ENCODE results near the gene MAPK1. TPM values are rescaled to one million over a fixed set of nuclear protein-coding genes. Genes with fewer than 3 reads are reported as not detected.
"Not testable (repeated sequence)": the region's sequence is repeated elsewhere in the genome, so short reads cannot be mapped to it uniquely, and the experiment has no call there.

The MAPK1 gene
- total RNA-seq, 4 donors from 2014 or later, result 51.3 to 77.8 (median 66.0) TPM

DNA sequence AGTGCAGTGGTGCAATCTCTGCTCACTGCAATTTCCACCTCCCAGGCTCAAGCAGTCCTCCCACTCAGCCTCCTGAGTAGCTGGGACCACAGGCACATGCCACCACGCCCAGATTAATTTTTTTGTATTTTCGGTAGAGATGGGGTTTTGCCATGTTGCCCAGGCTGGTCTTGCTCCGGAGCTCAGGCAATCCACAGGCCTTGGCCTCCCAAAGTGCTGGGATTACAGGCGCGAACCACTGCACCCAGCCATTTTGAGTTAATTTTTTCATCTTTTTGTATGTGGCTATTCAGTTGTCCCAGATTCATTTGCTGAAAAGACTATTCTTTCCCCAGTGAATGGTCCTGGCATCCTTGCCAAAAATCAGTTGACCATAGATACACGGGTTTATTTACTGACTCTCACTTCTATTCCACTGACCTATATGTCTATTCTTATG, 63.6 kb downstream of the MAPK1 start:
- TF ChIP-seq POLR2AphosphoS5 (IDR thresholded peaks at IDR 0.05), result no peak
- no peak for TF ChIP-seq POLR2A (IDR thresholded peaks at IDR 0.05)
- no peak for TF ChIP-seq CTCF (IDR thresholded peaks at IDR 0.05)
- TF ChIP-seq EP300 (IDR thresholded peaks at IDR 0.05), result no peak
- no peak for DNase-seq (ENCODE audit: low spot score in 2 of 2)
- Histone ChIP-seq H3K27me3 (no peaks in the 10 kb centered on the region), H3K27ac (no peak overlapping the region), H3K4me3 (no peak overlapping the region), H3K9me3 (no peaks in the 10 kb centered on the region), H3K4me1 (peaks cover 6% of the 10 kb centered on the region), H3K36me3 (peaks cover 69% of the 10 kb centered on the region)
- WGBS, result 79% methylated on average over 6 of the region's 6 CpGs

DNA sequence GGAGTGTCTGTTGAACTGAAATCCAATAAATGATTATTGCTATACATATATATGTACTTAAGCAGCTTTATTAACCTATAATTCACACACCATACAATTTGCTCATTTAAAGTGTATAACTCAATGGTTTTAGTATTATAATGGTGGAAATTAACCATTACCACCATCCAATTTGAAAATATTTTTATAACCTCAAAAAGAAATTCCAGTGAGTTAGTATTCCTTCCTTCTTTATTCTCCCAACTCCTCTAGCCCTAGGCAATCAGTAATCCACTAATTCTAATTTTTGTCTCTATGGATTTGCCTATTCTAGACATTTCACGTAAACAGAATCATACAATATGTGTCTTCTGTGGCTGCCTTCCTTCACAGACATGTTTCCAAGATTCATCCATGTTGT, 64.8 kb downstream of the MAPK1 start:
- Histone ChIP-seq H3K27me3 (no peaks in the 10 kb centered on the region), H3K36me3 (peaks cover 81% of the 10 kb centered on the region), H3K27ac (no peak overlapping the region), H3K4me3 (no peak overlapping the region), H3K4me1 (peaks cover 6% of the 10 kb centered on the region), H3K9me3 (no peaks in the 10 kb centered on the region)
- no peak for DNase-seq (ENCODE audit: low spot score in 2 of 2)
- 100% methylated on average over 1 of the region's 1 CpG for WGBS
- TF ChIP-seq POLR2A (IDR thresholded peaks at IDR 0.05) (no peak), POLR2AphosphoS5 (IDR thresholded peaks at IDR 0.05) (no peak), EP300 (IDR thresholded peaks at IDR 0.05) (no peak), CTCF (IDR thresholded peaks at IDR 0.05) (no peak)

DNA sequence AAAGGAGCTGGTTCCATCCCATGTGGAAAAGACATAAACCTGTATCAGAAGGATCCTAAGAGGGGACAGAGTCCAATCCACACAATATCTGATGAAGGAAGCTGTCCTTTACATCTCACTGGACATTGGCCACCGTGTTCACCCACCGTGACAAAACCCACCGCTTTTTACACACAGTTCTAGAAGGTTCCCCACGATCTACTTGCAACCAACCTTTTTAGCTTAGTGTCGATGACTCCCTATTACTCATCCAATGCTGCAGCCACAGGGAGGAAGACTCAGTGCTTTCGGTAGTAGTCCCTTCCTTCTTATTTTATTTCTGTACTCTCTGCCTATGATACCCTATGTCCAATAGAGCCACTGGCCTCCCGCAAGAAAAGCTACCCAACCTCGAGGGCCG, 65.4 kb downstream of the MAPK1 start:
- peaks cover 3% of the 10 kb centered on the region for H3K4me1 ChIP-seq
- peaks cover 84% of the 10 kb centered on the region for H3K36me3 ChIP-seq
- no peak for DNase-seq (ENCODE audit: low spot score in 2 of 2)
- no peaks in the 10 kb centered on the region for H3K9me3 ChIP-seq
- WGBS, result 93% methylated on average over 9 of the region's 9 CpGs
- no peak overlapping the region for H3K27ac ChIP-seq
- H3K27me3 ChIP-seq, result no peaks in the 10 kb centered on the region
- H3K4me3 ChIP-seq, result no peak overlapping the region
- TF ChIP-seq POLR2A (IDR thresholded peaks at IDR 0.05), result no peak
- TF ChIP-seq EP300 (IDR thresholded peaks at IDR 0.05), result no peak
- no peak for TF ChIP-seq CTCF (IDR thresholded peaks at IDR 0.05)
- TF ChIP-seq POLR2AphosphoS5 (IDR thresholded peaks at IDR 0.05), result no peak

- H3K4me1 ChIP-seq; H3K27ac ChIP-seq; DNase-seq (ENCODE audit: low spot score in 2 of 2); H3K4me3 ChIP-seq; H3K27me3 ChIP-seq; H3K9me3 ChIP-seq: not testable (repeated sequence)
- peaks cover 83% of the 10 kb centered on the region for H3K36me3 ChIP-seq
- over 99% methylated on average over 7 of the region's 7 CpGs for WGBS
These were observed 66.2 kb downstream of the MAPK1 start for GRCh38 chr22:21801304-21801644.

DNA sequence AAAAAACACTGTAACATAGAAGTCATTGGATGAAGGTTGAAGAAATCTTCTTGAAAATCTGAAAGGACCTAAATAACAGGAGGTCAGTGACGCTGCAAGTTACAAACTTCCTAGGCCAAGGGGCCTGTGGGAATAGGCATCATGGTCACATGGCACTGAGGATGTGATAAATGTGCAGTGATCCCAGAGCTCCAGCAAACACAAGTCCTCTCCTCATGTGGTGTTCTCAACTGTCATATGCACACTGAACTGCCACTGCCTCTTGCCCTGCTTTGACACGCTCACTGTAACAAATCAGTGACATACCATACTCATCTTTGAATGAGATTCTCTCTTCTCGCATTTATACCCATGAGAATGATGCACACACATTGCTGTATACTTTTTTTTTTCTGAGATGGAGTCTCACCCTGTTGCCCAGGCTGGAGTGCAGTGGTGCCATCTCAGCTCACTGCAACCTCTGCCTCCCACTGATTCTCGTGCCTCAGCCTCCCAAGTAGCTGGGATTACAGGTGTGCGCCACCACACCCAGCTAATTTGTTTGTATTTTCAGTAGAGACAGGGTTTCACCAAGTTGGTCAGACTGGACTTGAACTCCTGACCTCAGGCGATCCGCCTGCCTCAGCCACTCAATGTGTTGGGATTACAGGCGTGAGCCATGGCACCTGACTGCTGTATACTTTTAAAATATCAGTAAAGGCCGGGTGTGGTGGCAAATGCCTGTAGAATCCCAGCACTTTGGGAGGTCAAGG, 66.7 kb downstream of the MAPK1 start:
- no peaks in the 10 kb centered on the region for H3K27me3 ChIP-seq
- H3K4me3 ChIP-seq, result no peak overlapping the region
- no peak for DNase-seq (ENCODE audit: low spot score in 2 of 2)
- H3K4me1 ChIP-seq, result peaks cover 3% of the 10 kb centered on the region
- H3K27ac ChIP-seq, result no peak overlapping the region
- H3K36me3 ChIP-seq, result peaks cover 83% of the 10 kb centered on the region
- H3K9me3 ChIP-seq, result no peaks in the 10 kb centered on the region
- TF ChIP-seq POLR2A (IDR thresholded peaks at IDR 0.05), result no peak
- no peak for TF ChIP-seq CTCF (IDR thresholded peaks at IDR 0.05)
- TF ChIP-seq POLR2AphosphoS5 (IDR thresholded peaks at IDR 0.05), result no peak
- 94% methylated on average over 9 of the region's 9 CpGs for WGBS

Measured in suprapubic skin (tissue), 4 donors.